ENCODE measurements around the gene JAM3. TPM values are rescaled to one million over a fixed set of nuclear protein-coding genes. Genes with fewer than 3 reads are reported as not detected.

The JAM3 gene
- total RNA-seq, 4 donors from 2014 or later = 60.9 to 124 (median 96.5) TPM

DNA sequence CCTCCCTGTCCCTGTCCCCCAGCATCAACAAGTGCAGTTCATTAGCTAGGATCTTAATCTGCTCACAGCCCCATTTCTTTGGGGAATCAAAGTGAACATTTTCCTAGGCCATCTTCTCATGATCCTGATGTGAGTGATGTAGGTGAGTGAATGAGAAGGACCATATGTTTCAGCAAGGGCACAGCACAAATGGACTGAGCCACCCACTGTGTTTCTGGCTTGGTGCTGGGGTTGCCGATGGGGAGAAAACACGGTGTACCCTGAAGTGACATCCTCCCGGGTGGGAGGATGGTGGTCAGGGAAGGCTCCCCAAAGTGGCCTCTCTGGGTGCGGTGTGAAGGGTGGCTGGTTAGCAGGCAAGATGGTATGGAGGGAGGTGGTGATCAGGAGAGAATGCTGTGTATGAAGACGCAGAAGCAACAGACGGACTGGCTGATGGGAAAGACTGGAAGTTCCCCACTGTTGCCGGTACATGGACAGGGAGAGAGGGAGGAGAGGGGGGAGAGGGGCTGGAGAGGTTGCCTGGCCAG is 72.2 kb downstream of the JAM3 start:
- TF ChIP-seq POLR2A (IDR thresholded peaks at IDR 0.05) (no peak), EP300 (IDR thresholded peaks at IDR 0.05) (no peak)
- TF ChIP-seq, protein P1, sequence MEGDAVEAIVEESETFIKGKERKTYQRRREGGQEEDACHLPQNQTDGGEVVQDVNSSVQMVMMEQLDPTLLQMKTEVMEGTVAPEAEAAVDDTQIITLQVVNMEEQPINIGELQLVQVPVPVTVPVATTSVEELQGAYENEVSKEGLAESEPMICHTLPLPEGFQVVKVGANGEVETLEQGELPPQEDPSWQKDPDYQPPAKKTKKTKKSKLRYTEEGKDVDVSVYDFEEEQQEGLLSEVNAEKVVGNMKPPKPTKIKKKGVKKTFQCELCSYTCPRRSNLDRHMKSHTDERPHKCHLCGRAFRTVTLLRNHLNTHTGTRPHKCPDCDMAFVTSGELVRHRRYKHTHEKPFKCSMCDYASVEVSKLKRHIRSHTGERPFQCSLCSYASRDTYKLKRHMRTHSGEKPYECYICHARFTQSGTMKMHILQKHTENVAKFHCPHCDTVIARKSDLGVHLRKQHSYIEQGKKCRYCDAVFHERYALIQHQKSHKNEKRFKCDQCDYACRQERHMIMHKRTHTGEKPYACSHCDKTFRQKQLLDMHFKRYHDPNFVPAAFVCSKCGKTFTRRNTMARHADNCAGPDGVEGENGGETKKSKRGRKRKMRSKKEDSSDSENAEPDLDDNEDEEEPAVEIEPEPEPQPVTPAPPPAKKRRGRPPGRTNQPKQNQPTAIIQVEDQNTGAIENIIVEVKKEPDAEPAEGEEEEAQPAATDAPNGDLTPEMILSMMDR (IDR thresholded peaks at IDR 0.05) = no peak
- 93 to 96% methylated on average over 7 of the region's 7 CpGs for whole genome bisulfite sequencing, 2 donors
- H3K4me3 ChIP-seq = no peak overlapping the region
- H3K9me3 ChIP-seq = no peaks in the 10 kb centered on the region
- peak overlapping the region in 1 of 4 donors; percentile 55 for H3K27ac ChIP-seq
- peaks cover 0 to 18% (median 0%) of the 10 kb centered on the region in 4 donors for H3K4me1 ChIP-seq
- no peaks in the 10 kb centered on the region for H3K27me3 ChIP-seq
- DNase-seq (ENCODE audit: low spot score in 2 of 2) = no peak
- peaks cover 0 to 37% (median 4%) of the 10 kb centered on the region in 3 donors for H3K36me3 ChIP-seq

DNA sequence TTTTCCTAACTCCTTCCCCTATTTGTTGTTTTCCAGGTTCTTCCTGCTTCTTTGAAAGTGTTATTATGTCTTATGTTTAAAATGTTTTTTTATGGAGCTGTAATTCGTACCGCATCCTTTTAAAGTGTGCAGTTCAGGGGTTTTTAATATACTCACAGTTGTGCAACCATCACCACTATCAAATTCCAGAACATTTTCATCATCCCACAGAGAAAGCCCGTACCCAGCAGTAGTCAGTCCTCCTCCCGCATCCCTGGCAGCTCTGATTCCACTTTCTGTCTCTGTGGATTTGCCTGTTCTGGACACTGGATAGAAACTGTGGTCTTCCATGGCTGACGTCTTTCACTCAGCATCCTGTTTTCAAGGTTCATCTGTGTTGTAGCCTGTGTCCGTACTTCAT is 73.7 kb downstream of the JAM3 start:
- Histone ChIP-seq H3K9me3 (no peaks in the 10 kb centered on the region), H3K27me3 (no peaks in the 10 kb centered on the region), H3K4me3 (no peak overlapping the region), H3K4me1 (peaks cover 0 to 18% (median 0%) of the 10 kb centered on the region in 4 donors), H3K27ac (no peak overlapping the region), H3K36me3 (peaks cover 0 to 52% (median 4%) of the 10 kb centered on the region in 3 donors)
- DNase-seq (ENCODE audit: low spot score in 2 of 2) = no peak
- TF ChIP-seq, protein P1 (IDR thresholded peaks at IDR 0.05) = no peak
- no peak for TF ChIP-seq EP300 (IDR thresholded peaks at IDR 0.05)
- no peak for TF ChIP-seq POLR2A (IDR thresholded peaks at IDR 0.05)
- 82 to 87% methylated on average over 6 of the region's 6 CpGs for WGBS, 2 donors

DNA sequence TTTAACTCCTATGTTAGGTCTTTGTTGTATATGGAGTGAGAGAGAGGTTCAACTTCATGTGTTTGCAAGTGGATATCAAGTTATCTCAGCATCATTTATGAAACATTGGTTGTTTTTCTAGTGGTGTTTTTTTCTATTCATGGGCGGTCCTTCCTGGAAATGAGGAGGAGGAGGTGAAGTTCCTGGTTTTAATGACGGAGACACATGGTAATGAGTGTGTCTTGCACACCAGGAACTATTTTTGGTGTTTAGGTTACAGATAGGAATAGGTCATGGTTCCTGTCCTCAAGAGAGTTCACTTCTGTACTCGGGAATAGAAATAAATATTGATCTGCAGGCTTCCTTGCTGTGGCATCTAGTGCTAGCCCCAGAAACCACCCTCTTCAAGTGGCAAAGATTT is 74.9 kb downstream of the JAM3 start:
- peaks cover 0 to 17% (median 0%) of the 10 kb centered on the region in 4 donors for H3K4me1 ChIP-seq
- H3K27me3 ChIP-seq = no peaks in the 10 kb centered on the region
- DNase-seq (ENCODE audit: low spot score in 2 of 2) = no peak
- TF ChIP-seq POLR2A (IDR thresholded peaks at IDR 0.05) (no peak), EP300 (IDR thresholded peaks at IDR 0.05) (no peak)
- TF ChIP-seq, protein P1 (IDR thresholded peaks at IDR 0.05) = no peak
- no peak overlapping the region for H3K4me3 ChIP-seq
- no peak overlapping the region for H3K27ac ChIP-seq
- WGBS, 2 donors = 71 to 79% methylated on average over 3 of the region's 3 CpGs
- peaks cover 0 to 65% (median 4%) of the 10 kb centered on the region in 3 donors for H3K36me3 ChIP-seq
- no peaks in the 10 kb centered on the region for H3K9me3 ChIP-seq

DNA sequence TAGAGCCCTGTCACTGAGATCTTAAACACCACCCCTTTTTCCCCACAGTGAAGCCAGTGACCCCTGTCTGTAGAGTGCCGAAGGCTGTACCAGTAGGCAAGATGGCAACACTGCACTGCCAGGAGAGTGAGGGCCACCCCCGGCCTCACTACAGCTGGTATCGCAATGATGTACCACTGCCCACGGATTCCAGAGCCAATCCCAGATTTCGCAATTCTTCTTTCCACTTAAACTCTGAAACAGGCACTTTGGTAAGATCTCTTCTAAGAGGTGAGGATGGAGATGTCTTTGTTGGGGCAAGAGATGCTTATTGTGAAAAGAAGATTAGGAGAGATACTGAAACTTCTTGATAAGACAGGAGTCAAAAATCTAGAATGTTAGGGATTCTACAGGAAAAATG is 75.9 kb downstream of the JAM3 start:
- Histone ChIP-seq H3K36me3 (peaks cover 0 to 74% (median 4%) of the 10 kb centered on the region in 3 donors), H3K27ac (no peak overlapping the region)
- 81 to 83% methylated on average over 5 of the region's 5 CpGs for WGBS, 2 donors

DNA sequence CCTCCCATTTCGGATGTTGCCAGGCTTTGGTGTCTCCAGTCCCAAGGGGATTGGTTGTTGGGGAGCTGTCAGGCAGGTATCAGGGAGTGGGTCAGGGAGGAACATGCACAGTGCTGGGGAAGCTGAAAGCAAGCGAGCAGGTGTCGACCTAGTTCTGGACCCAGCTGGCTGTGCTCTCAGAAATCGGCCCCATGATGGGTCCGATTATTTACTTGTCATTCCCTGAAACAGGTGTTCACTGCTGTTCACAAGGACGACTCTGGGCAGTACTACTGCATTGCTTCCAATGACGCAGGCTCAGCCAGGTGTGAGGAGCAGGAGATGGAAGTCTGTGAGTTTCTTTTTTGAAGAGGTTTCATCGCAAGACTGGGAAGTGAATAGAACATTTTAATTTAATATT is 76.8 kb downstream of the JAM3 start:
- Histone ChIP-seq H3K27me3 (no peaks in the 10 kb centered on the region), H3K9me3 (no peaks in the 10 kb centered on the region)

More for the DNA sequence above, 75.9 kb downstream of the JAM3 start:
- Histone ChIP-seq H3K4me3 (no peak overlapping the region), H3K9me3 (no peaks in the 10 kb centered on the region), H3K27me3 (no peaks in the 10 kb centered on the region), H3K4me1 (peaks cover 0 to 8% (median 0%) of the 10 kb centered on the region in 4 donors)
- DNase-seq (ENCODE audit: low spot score in 2 of 2) = no peak
- TF ChIP-seq, protein P1 (IDR thresholded peaks at IDR 0.05) = no peak
- TF ChIP-seq EP300 (IDR thresholded peaks at IDR 0.05) (no peak), POLR2A (IDR thresholded peaks at IDR 0.05) (no peak)

More for the DNA sequence above, 76.8 kb downstream of the JAM3 start:
- no peak for DNase-seq (ENCODE audit: low spot score in 2 of 2)
- peaks cover 0 to 8% (median 0%) of the 10 kb centered on the region in 4 donors for H3K4me1 ChIP-seq
- H3K27ac ChIP-seq = no peak overlapping the region
- TF ChIP-seq, protein P1 (IDR thresholded peaks at IDR 0.05) = no peak
- TF ChIP-seq EP300 (IDR thresholded peaks at IDR 0.05) = no peak
- TF ChIP-seq POLR2A (IDR thresholded peaks at IDR 0.05) = no peak
- H3K36me3 ChIP-seq = peaks cover 0 to 84% (median 4%) of the 10 kb centered on the region in 3 donors
- WGBS, 2 donors = 91 to 94% methylated on average over 8 of the region's 8 CpGs
- H3K4me3 ChIP-seq = no peak overlapping the region
